ENCODE results near the gene GNG8.

The GNG8 gene

DNA sequence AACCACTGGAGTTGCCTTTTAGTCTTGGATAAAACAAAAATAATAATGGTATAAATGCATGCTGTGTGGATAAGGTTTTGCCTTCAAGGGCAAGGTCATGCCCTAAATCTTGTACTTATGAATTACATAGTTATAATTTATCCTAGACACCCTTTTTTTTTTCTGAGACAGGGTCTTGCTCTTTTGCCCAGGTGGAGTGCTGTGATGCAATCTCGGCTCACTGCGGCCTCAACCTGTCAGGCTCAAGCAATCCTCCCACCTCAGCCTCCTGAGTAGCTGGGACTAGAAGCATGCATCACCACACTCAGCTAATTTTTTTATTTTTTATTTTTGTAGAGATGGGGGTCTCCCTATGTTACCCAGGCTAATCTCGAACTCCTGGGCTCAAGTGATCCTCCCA is 32.7 kb upstream of the GNG8 start:
- POLR2A ChIA-PET = no interaction called here
- Histone ChIP-seq H3K36me3 (ENCODE audit: control insufficient read depth in 2 of 2, insufficient read depth in 1 of 2, low read length in 2 of 2) (peaks cover 0 to 9% of the 10 kb centered on the region in 2 experiments; a peak in 2 of 3 replicates), H3K9me3 (ENCODE audit: control insufficient read depth, insufficient read depth, low read depth, low read length) (no peaks in the 10 kb centered on the region), H3K4me1 (ENCODE audit: control insufficient read depth, insufficient read depth, low read length) (no peaks in the 10 kb centered on the region), H3K4me3 (ENCODE audit: low read depth, low read length) (no peak overlapping the region), H3K27ac (ENCODE audit: extremely low read depth, low read depth, low read length) (no peak overlapping the region)
- CTCF ChIA-PET = interaction anchor here (0.6 to 1.5 kb wide), 3 partner anchors 31 to 54 kb away, joined by 4 to 6 read pairs (median 4); no protein-coding TSS in a partner anchor
- no peak for TF ChIP-seq ZNF175 (tag by site-specific recombination; IDR thresholded peaks at IDR 0.05)
- TF ChIP-seq, protein P1, sequence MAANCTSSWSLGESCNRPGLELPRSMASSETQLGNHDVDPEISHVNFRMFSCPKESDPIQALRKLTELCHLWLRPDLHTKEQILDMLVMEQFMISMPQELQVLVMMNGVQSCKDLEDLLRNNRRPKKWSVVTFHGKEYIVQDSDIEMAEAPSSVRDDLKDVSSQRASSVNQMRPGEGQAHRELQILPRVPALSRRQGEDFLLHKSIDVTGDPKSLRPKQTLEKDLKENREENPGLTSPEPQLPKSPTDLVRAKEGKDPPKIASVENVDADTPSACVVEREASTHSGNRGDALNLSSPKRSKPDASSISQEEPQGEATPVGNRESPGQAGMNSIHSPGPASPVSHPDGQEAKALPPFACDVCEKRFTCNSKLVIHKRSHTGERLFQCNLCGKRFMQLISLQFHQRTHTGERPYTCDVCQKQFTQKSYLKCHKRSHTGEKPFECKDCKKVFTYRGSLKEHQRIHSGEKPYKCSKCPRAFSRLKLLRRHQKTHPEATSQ (tag by site-specific recombination; IDR thresholded peaks at IDR 0.05) = no peak
- no peak for TF ChIP-seq TRIM28 (IDR thresholded peaks at IDR 0.05; ENCODE audit: borderline replicate concordance, low read length)
- TF ChIP-seq ZNF792 (tag by site-specific recombination; IDR thresholded peaks at IDR 0.05) = no peak
- TF ChIP-seq ZNF324 (tag by site-specific recombination; IDR thresholded peaks at IDR 0.05) = no peak
- TF ChIP-seq, protein P2, sequence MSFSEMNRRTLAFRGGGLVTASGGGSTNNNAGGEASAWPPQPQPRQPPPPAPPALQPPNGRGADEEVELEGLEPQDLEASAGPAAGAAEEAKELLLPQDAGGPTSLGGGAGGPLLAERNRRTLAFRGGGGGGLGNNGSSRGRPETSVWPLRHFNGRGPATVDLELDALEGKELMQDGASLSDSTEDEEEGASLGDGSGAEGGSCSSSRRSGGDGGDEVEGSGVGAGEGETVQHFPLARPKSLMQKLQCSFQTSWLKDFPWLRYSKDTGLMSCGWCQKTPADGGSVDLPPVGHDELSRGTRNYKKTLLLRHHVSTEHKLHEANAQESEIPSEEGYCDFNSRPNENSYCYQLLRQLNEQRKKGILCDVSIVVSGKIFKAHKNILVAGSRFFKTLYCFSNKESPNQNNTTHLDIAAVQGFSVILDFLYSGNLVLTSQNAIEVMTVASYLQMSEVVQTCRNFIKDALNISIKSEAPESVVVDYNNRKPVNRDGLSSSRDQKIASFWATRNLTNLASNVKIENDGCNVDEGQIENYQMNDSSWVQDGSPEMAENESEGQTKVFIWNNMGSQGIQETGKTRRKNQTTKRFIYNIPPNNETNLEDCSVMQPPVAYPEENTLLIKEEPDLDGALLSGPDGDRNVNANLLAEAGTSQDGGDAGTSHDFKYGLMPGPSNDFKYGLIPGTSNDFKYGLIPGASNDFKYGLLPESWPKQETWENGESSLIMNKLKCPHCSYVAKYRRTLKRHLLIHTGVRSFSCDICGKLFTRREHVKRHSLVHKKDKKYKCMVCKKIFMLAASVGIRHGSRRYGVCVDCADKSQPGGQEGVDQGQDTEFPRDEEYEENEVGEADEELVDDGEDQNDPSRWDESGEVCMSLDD (tag by site-specific recombination; IDR thresholded peaks at IDR 0.05) = no peak
- no peak for TF ChIP-seq ZNF449 (tag by site-specific recombination; IDR thresholded peaks at IDR 0.05)
- TF ChIP-seq ZNF184 (tag by site-specific recombination; IDR thresholded peaks at IDR 0.05) = no peak
- no peak for TF ChIP-seq ZNF394 (tag by site-specific recombination; IDR thresholded peaks at IDR 0.05; ENCODE audit: borderline replicate concordance)

GRCh38 chr19:46665072-46665471 is 29.1 kb upstream of the GNG8 start:
- H3K9me3 ChIP-seq (ENCODE audit: control insufficient read depth, insufficient read depth, low read depth, low read length) = no peaks in the 10 kb centered on the region
- no peak overlapping the region for H3K27ac ChIP-seq (ENCODE audit: extremely low read depth, low read depth, low read length)
- POLR2A ChIA-PET = interaction anchor here (0.7 kb wide), 1 partner anchor 214 kb away, joined by 3 read pairs; no protein-coding TSS in a partner anchor
- H3K36me3 ChIP-seq (ENCODE audit: control insufficient read depth in 2 of 2, insufficient read depth in 1 of 2, low read length in 2 of 2) = no peaks in the 10 kb centered on the region; a peak in 1 of 3 replicates
- H3K4me1 ChIP-seq (ENCODE audit: control insufficient read depth, insufficient read depth, low read length) = peaks cover 11% of the 10 kb centered on the region
- TF ChIP-seq ZBTB44 (tag by site-specific recombination; IDR thresholded peaks at IDR 0.05) (no peak), ZNF513 (tag by site-specific recombination; IDR thresholded peaks at IDR 0.05) (no peak), ZNF214 (tag by site-specific recombination; IDR thresholded peaks at IDR 0.05; ENCODE audit: borderline replicate concordance) (no peak), ZNF768 (tag by site-specific recombination; IDR thresholded peaks at IDR 0.05) (no peak), PRDM1 (tag by site-specific recombination; IDR thresholded peaks at IDR 0.05) (no peak), ZNF548 (tag by site-specific recombination; IDR thresholded peaks at IDR 0.05) (no peak), SP2 (tag by site-specific recombination; IDR thresholded peaks at IDR 0.05) (no peak)
- no peak overlapping the region for H3K4me3 ChIP-seq (ENCODE audit: low read depth, low read length)
- CTCF ChIA-PET = interaction anchor here (1.0 to 7.6 kb wide), 3 partner anchors 49 to 135 kb away, joined by 3 to 327 read pairs (median 4); no protein-coding TSS in a partner anchor

All from HEK293 (cell line).